Dedifferentiated amniotic fluid mesenchymal stem cell (primary cell): Measurements from ENCODE around the gene TUBA4B.
"Not testable (repeated sequence)": the region's sequence is repeated elsewhere in the genome, so short reads cannot be mapped to it uniquely, and the experiment has no call there.

Experiments used
- DNase-seq: peaks from one replicate; pipeline ENCODE4 v3.0.0-alpha.2; 2016; ENCODE audit errors: extremely low spot score

The TUBA4B gene

GRCh38 chr2:219277703-219278654, 24.9 kb downstream of the TUBA4B start:
- peak; percentile 74 for DNase-seq

GRCh38 chr2:219278655-219279150, 25.7 kb downstream of the TUBA4B start:
- no peak for DNase-seq

DNA sequence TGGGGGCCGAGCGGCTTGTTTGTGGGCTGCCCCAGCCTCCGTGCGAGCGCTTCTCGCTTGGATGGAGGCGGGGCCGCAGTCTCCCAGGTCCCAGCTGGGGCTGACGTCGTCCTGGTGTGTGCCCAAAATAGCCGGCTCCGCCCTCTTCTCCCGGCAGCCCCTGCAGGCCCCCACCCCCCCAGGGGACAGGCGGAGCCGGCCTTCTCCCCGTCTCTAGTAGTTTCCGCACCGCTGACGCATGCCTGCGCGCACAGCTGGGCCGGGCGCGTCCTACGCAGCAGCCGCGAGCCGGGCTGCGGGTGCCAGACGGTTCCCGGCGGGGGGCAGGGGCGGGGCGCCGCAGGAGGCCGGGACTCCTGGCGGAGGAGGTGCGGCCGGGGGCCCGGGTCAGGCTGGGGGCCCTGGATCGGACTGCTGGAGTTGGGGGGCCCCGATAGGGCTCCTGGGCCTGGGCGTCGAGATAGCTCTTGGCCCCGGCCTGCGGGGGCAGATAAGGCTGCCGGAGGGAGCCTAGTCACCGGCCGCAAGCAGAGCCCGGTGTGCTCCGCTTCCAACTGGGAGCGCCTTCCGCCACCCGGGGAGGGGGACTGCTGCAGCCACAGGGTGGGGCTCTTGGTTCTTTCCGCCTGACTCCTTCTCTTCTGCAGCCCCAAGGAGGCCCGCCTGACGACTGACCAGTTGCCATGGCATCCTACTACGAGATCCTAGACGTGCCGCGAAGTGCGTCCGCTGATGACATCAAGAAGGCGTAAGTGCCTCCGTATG, 26.3 kb downstream of the TUBA4B start, which contains the start of gene DNAJB2:
Gene DNAJB2, plus strand, starts transcription at position 216 of the 765 bp plus-strand sequence. Its CDS starts 468 bp downstream, at position 684.
- peak; percentile 97 for DNase-seq

GRCh38 chr2:219279916-219280516, 27.0 kb downstream of the TUBA4B start:
- no peak for DNase-seq

- DNase-seq, result no peak
Measured at GRCh38 chr2:219280651-219281050, 27.6 kb downstream of the TUBA4B start.

DNA sequence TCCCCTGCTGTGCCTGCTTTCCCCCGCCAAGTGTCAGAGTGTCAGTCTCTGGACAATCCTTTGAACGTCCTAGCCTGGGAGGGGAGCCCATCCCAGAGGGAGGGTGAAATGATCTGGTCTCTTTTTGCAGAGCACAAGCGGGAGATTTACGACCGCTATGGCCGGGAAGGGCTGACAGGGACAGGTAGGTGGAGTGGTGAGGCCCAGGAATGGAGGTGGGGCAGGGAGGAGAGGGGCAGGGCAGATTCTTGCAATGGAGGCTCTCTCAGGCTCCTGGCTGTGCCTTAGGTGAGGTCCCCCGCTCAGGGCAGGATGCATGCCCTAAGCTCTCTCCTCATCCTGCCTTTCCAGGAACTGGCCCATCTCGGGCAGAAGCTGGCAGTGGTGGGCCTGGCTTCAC, 28.5 kb downstream of the TUBA4B start:
- DNase-seq, result no peak

- no peak for DNase-seq
Measured at GRCh38 chr2:219282375-219282774, 29.3 kb downstream of the TUBA4B start.

- no peak for DNase-seq
Measured at GRCh38 chr2:219282943-219283581, 30.0 kb downstream of the TUBA4B start.

- no peak for DNase-seq
Measured at GRCh38 chr2:219284501-219285372, 31.7 kb downstream of the TUBA4B start.

DNA sequence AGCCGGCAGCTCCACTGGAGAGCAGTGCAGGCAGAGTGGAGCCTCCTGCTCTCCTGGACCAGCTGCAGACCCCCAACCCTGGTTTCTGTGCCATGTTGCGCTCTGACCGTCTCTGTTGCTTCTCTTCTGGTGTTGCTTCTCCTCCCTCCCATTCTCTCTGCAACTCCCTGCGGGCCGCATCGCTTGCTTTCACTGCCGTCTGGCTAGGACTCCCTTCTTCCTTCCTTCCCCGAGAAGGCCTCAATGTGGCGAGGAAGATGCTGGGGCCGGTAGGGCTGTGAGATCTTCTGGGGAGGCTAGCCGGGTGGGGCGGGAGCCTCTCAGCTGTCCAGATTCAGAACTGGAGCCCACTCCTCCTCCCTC, 32.3 kb downstream of the TUBA4B start:
- DNase-seq, result no peak

DNA sequence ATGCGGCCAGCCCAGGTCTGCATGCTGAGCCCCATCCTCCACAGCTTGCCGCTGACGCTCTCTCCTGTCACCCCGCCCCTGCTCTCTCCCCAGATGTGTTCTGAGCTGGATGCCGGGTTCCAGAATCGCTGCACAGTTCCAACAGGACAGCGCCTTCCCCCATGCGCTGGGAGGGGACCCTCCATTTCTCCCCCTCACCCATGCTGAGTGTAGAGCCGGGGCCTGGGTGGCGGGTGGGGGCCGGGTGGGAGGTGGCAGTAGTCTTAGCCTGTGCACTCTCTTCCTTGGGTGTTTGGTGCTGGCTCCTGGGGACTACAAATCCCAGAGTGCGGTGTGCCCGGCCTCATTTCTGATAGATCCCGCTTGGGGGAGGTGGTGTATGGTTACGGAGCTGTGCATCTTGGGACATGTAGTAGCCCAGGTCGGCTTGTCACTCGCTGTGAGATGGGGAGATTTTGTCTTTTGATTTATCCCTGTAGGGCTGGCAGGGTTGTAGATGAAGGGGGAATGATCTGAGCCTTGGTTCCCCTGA, 32.9 kb downstream of the TUBA4B start:
- peak; percentile 38 for DNase-seq

DNA sequence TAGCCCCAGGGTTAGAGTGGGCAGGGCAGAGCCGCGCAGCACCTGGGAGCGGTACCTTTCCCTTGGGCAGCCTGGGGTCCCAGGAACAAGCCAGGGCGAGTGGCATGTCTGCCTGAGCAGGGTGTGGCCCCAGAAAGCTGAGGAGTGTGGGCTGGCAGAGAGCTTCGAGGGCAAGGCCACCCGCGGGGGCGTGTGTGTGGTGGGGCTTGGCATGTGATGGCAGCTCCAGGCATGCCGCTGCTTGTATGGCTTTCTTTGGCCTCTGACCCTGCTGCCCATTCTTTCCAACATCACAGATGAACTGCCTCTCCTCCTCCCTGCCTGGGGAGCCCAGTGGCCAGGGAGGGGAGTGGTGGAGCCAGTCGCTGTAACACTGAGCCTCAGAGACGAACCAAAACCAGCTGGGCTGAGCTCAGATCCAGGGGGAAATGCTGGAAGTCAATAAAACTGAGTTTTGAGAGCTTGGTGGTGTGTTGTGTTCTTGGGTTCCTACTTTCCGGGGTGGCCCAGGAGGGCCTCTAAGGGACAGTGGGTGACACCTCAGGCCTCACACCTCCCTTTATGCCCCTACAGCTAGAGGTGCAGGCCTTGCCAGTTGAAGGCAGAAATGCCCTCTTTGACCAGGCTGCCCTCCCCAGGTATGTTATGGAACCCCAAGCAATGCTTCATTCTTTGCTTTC, 33.5 kb downstream of the TUBA4B start:
- DNase-seq, result no peak

- not testable (repeated sequence) for DNase-seq
Measured at GRCh38 chr2:219287116-219287440, 34.0 kb downstream of the TUBA4B start.

DNA sequence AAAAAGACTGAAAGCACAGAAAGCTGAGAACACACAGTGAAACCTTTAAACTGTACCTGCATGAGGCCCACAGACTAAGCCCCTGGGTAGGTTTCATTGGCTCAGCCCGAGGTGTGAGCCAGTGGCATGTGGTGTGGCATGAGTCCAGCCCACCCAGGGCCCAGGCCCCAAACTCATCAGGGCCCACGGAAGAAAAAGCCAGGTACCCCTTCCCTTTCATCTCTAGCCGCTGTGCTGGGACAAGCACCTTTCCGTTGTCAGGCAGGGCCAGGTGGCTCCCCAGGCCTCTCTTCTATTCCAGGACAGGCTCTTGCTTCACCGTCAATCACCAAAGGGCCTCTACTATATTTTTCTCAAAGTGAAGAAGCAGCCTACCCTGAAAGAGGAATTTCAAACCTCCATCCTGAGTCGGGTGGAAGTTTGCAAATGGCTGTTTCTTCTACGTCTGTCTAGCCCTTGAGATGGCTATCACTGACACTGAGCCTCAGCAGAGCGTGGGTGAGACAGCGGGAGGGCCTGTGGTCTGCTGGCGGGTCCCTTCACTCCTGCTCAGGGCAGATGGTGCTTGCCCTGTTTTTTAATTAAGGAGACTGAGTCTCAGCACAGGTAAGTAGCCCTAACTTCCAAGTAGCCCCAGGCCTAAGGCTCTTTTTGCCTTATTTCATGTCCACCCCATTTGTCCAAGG, 34.7 kb downstream of the TUBA4B start:
- no peak for DNase-seq

GRCh38 chr2:219289195-219289536, 36.1 kb downstream of the TUBA4B start:
- no peak for DNase-seq

DNA sequence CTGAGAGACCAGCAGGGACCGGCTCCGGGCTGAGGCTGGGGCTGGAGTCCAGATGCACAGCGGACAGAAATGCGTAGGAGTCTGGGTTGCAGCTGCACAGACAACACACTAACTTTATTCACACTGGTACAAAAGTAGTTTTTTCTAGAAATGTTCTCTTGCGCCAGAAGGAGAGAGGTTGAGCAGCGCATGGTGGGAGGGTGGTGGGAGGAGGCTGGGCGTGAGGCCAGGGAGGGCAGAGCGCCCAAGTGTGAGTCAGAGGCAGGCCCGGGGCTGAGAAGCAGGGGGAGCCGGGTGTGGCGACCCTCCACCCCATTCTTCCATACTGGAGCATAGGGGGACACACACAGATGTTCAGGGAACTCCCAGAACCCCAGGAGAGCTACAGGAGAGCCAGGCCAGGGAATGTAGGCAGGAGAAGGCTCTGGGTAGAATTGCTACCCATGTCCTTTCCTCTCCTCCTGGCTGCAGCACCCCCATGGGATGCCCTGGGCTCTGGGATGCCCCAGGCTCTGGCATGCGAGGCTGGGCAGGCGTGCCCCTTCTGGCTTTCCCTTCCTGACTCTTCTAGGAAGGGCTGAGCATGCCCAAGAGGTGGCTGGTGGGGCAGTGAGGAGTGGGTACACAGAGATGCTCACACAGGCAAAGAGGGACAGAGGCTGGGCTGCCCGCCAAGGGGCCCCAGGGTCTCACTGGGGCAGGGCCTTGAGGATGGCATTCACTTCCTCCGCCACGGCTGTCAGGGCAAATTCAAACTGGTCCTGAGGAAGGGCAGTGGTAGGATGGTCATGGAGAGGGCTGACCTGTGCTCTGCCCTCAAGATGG, 36.7 kb downstream of the TUBA4B start:
- DNase-seq, result peak; percentile 79

GRCh38 chr2:219290381-219291171, 37.5 kb downstream of the TUBA4B start:
- no peak for DNase-seq

- DNase-seq, result no peak
Measured at GRCh38 chr2:219291394-219291793, 38.4 kb downstream of the TUBA4B start.
